Heart left ventricle (tissue), 16 donors: ENCODE measurements around the gene PARG. TPM values are rescaled to one million over a fixed set of nuclear protein-coding genes. Genes with fewer than 3 reads are reported as not detected.

Source experiments
- ATAC-seq, 4 donors: fragments of 200-7000 bp; cut with Tn5 transposase; one replicate each; pipeline ENCODE4 v1.9.1; 2020 to 2022; ENCODE audit warnings: moderate library complexity in 4 of 4, mild to moderate bottlenecking in 3 of 4, moderate number of reproducible peaks in 1 of 4
- DNase-seq, 5 donors: peaks; one replicate each; pipeline ENCODE4 v3.0.0-alpha.2; 2020
- H3K27ac ChIP-seq, 12 donors: fragments of 200-600 bp; sonication (generic) in 4 of 12; one replicate each; pipeline versions ENCODE4 v1.5.0 to v1.8.0; 2016 to 2022; ENCODE audit warnings: mild to moderate bottlenecking in 2 of 12
- H3K27me3 ChIP-seq, 9 donors: fragments of 200-600 bp; sonication (generic) in 2 of 9; one replicate each; pipeline versions ENCODE4 v1.5.1 to v1.8.0; 2016 to 2022; ENCODE audit warnings: mild to moderate bottlenecking in 3 of 9
- H3K36me3 ChIP-seq, 9 donors: fragments of 200-600 bp; sonication (generic) in 2 of 9; one replicate each; pipeline versions ENCODE4 v1.5.0 to v1.8.0; 2018 to 2022; ENCODE audit warnings: mild to moderate bottlenecking in 2 of 9
- H3K4me1 ChIP-seq, 12 donors: fragments of 200-600 bp; sonication (generic) in 4 of 12; one replicate each; pipeline versions ENCODE4 v1.5.0 to v1.8.0; 2016 to 2022; ENCODE audit warnings: mild to moderate bottlenecking in 3 of 12
- H3K4me3 ChIP-seq, 12 donors: fragments of 200-600 bp; sonication (generic) in 4 of 12; one replicate each; pipeline versions ENCODE4 v1.5.0 to v1.8.0; 2017 to 2022; ENCODE audit warnings: mild to moderate bottlenecking in 9 of 12, moderate library complexity in 4 of 12
- H3K9me3 ChIP-seq, 12 donors: fragments of 200-600 bp; sonication (generic) in 4 of 12; one replicate each; pipeline versions ENCODE4 v1.5.0 to v1.8.0; 2016 to 2022; ENCODE audit warnings: mild to moderate bottlenecking in 1 of 12
- CTCF ChIP-seq, 12 donors: fragments of 200-600 bp; sonication (generic) in 4 of 12; IDR thresholded peaks; one replicate each; pipeline versions ENCODE4 v1.5.0 to v1.8.0; 2018 to 2022; ENCODE audit warnings: antibody characterized with exemption in 12 of 12, mild to moderate bottlenecking in 5 of 12
- POLR2A ChIP-seq, 2 donors: fragments of 450-650 bp; IDR thresholded peaks; one replicate each; pipeline ENCODE4 v1.6.1; 2017; ENCODE audit warnings: antibody characterized with exemption in 2 of 2, mild to moderate bottlenecking in 2 of 2, moderate library complexity in 2 of 2
- WGBS, 4 donors: extraction: QIAGEN DNeasy Blood & Tissue Kit in 2 of 4; methylation state at CpG; one replicate each; pipeline versions ENCODE4 v1.1.5 to v1.1.7; 2013 to 2018; 5-methylcytosine and 5-hydroxymethylcytosine counted together
- intact Hi-C, 10 donors: fragments of 100-400 bp; cut with DNase I; formaldehyde crosslinking; loops; one replicate each; pipeline versions ENCODE4 v1.11.1 to v1.14.2; 2022
- polyA plus RNA-seq, 2 donors: library from polyadenylated mRNA; stranded (reverse); fragments of 200-250 nt; gene quantifications; one replicate each; pipeline ENCODE4 v1.2.3, GENCODE V29; 2013
- total RNA-seq, 9 donors: library from RNA; depleted of rRNA in 2 of 9; stranded (reverse); fragments of >200 nt in 2 of 9; fragmentation: NEBNext Ultra II Directional in 3 of 9; extraction: Animal tissue kit (Norgen Biotek cat#: 25700) in 3 of 9; gene quantifications; one replicate each; pipeline versions ENCODE4 v1.1.0 to v1.2.4, GENCODE V29; 2016 to 2023
- donor health status: ischemic (EF 13 %, LVEDD 7.1; RV severe dilation, severe dysfunction).
- donor health status: healthy with polysubstance abuse.
- donor health status: DM: no; HTN: yes; CAD: no.
- donor health status: DM: no; HTN: no; CAD: no.
- donor health status: ischemic (EF 25% LVEDD 6.9; RV normal size, moderate dysfunction).
- donor health status: ischemic (EF 25% LVEDD 5.7; RV mildly dilated, moderate dysfunction).
- donor health status: healthy.
- donor health status: DM: yes; HTN: yes; CAD: no.
- donor health status: ischemic (EF 35%, LVEDD 5.7; RV mildly dilated, moderate dysfunction).
- donor health status: nonischemic (EF 11% LVEDD 7.7; RV severe dilation, severe dysfunction).
- donor health status: DM: yes; HTN: yes; CAD: no.
- donor health status: PGD.
- donor health status: ischemic (EF 29% LVEDD 5.4; RV normal size, mild dysfunction).
- donor health status: nonischemic (EF 23%, LVEDD 6.1; RV moderate dilation, normal function).

The PARG gene
- total and polyA plus RNA-seq, 11 donors: 3.5 to 33.9 (median 25.7) TPM

- TF ChIP-seq CTCF (IDR thresholded peaks at IDR 0.05): no peak
- no peak for TF ChIP-seq POLR2A (IDR thresholded peaks at IDR 0.05)
- no peak for ATAC-seq
- peaks cover 0 to 4% (median 0%) of the 10 kb centered on the region in 9 donors for H3K27me3 ChIP-seq
- no peaks in the 10 kb centered on the region for H3K36me3 ChIP-seq
- H3K4me3 ChIP-seq: no peak overlapping the region
- H3K27ac ChIP-seq: no peak overlapping the region
- intact Hi-C loops: no loop called here
- WGBS, 4 donors: 86 to 92% (median 89%) methylated on average over 4 of the region's 4 CpGs
- DNase-seq: no peak
- no peaks in the 10 kb centered on the region for H3K9me3 ChIP-seq
- H3K4me1 ChIP-seq: no peaks in the 10 kb centered on the region
Observed at GRCh38 chr10:49798275-49798674, 143.6 kb downstream of the PARG start.

- Histone ChIP-seq H3K4me3 (no peak overlapping the region), H3K36me3 (no peaks in the 10 kb centered on the region), H3K9me3 (no peaks in the 10 kb centered on the region), H3K4me1 (no peaks in the 10 kb centered on the region), H3K27ac (no peak overlapping the region), H3K27me3 (peaks cover 0 to 6% (median 0%) of the 10 kb centered on the region in 9 donors)
- TF ChIP-seq CTCF (IDR thresholded peaks at IDR 0.05): no peak
- TF ChIP-seq POLR2A (IDR thresholded peaks at IDR 0.05): no peak
- no peak for ATAC-seq
- DNase-seq: no peak
- intact Hi-C loops: no loop called here
- WGBS, 4 donors: 61 to 68% (median 61%) methylated on average over 5 of the region's 5 CpGs
Observed at GRCh38 chr10:49791100-49791499, 150.7 kb downstream of the PARG start.

GRCh38 chr10:49784681-49785080, 157.1 kb downstream of the PARG start:
- peaks cover 0 to 4% (median 0%) of the 10 kb centered on the region in 12 donors for H3K4me1 ChIP-seq
- WGBS, 4 donors: 24 to 40% (median 27%) methylated on average over 7 to 8 of the region's 8 CpGs
- no peak for TF ChIP-seq POLR2A (IDR thresholded peaks at IDR 0.05)
- no peak for TF ChIP-seq CTCF (IDR thresholded peaks at IDR 0.05)
- intact Hi-C loops: no loop called here
- peak in 1 of 4 donors; percentile 44 for ATAC-seq
- H3K27me3 ChIP-seq: peaks cover 0 to 17% (median 0%) of the 10 kb centered on the region in 9 donors
- H3K4me3 ChIP-seq: no peak overlapping the region
- no peaks in the 10 kb centered on the region for H3K36me3 ChIP-seq
- no peak for DNase-seq
- no peak overlapping the region for H3K27ac ChIP-seq
- no peaks in the 10 kb centered on the region for H3K9me3 ChIP-seq

GRCh38 chr10:49783645-49784044, 158.2 kb downstream of the PARG start:
- DNase-seq (no peak), ATAC-seq (no peak)
- Histone ChIP-seq H3K4me1 (peaks cover 0 to 4% (median 0%) of the 10 kb centered on the region in 12 donors), H3K27ac (no peak overlapping the region), H3K27me3 (peaks cover 0 to 21% (median under 1%) of the 10 kb centered on the region in 9 donors), H3K4me3 (no peak overlapping the region), H3K9me3 (no peaks in the 10 kb centered on the region), H3K36me3 (no peaks in the 10 kb centered on the region)
- 58 to 65% (median 60%) methylated on average over 5 of the region's 5 CpGs for WGBS, 4 donors
- TF ChIP-seq CTCF (IDR thresholded peaks at IDR 0.05): no peak
- no peak for TF ChIP-seq POLR2A (IDR thresholded peaks at IDR 0.05)
- intact Hi-C loops: no loop called here
